GM23338 (cell line): ENCODE measurements around the gene UIMC1.

ENCODE experiments used
- CREB1 ChIP-seq: fragments of 250-450 bp; sonication (Bioruptor Pico); IDR thresholded peaks from 2 replicates; pipeline ENCODE4 v1.5.0; 2020; ENCODE audit warnings: low read depth, mild to moderate bottlenecking, moderate library complexity
- CTCF ChIP-seq, 2 experiments: fragments of 200-600 bp in 1 of 2; sonication (generic) in 1 of 2; conservative IDR thresholded peaks; 2 replicates each; pipeline versions ENCODE4 v1.5.1 to v1.6.1; 2016 to 2017; ENCODE audit warnings: antibody characterized with exemption in 2 of 2, low read depth in 2 of 2, mild to moderate bottlenecking in 2 of 2, moderate library complexity in 1 of 2
- EZH2 ChIP-seq: fragments of 200-600 bp; sonication (generic); IDR thresholded peaks from one replicate; pipeline ENCODE4 v1.8.0; 2017; ENCODE audit warnings: antibody characterized with exemption, mild to moderate bottlenecking, low read depth; ENCODE audit not compliant: unreplicated experiment
- EZH2phosphoT487 ChIP-seq: fragments of 200-600 bp; sonication (generic); IDR thresholded peaks from one replicate; pipeline ENCODE4 v1.8.1; 2018; ENCODE audit warnings: antibody characterized with exemption; ENCODE audit not compliant: unreplicated experiment
- JUNB ChIP-seq: IDR thresholded peaks from one replicate; pipeline ENCODE4 v1.6.1; 2016; ENCODE audit warnings: antibody characterized with exemption; ENCODE audit not compliant: unreplicated experiment
- NANOG ChIP-seq: IDR thresholded peaks from 2 replicates; pipeline ENCODE4 v1.6.1; 2016; ENCODE audit warnings: antibody characterized with exemption, borderline replicate concordance
- POLR2AphosphoS5 ChIP-seq: IDR thresholded peaks from 2 replicates; pipeline ENCODE4 v1.6.1; 2016; ENCODE audit warnings: antibody characterized with exemption, low read depth
- REST ChIP-seq: IDR thresholded peaks from one replicate; pipeline ENCODE4 v1.6.1; 2018; ENCODE audit warnings: antibody characterized with exemption; ENCODE audit not compliant: unreplicated experiment

GRCh38 chr5:176878906-176879662 is 127.5 kb downstream of the UIMC1 start:
- TF ChIP-seq CTCF (conservative IDR thresholded peaks at IDR 0.05; ENCODE audit: low read depth in 2 of 2) (no peak), CREB1 (CRISPR knock-in tag) (no peak), JUNB (no peak), EZH2phosphoT487 (no peak), EZH2 (no peak), POLR2AphosphoS5 (no peak), REST (no peak), NANOG (no peak)
